NCI-H2081 (cell line): ENCODE results near the gene DUSP5.
A peak's percentile ranks its signal among the peaks of the same experiment; 100 is the strongest.
"Not testable (repeated sequence)": the region's sequence is repeated elsewhere in the genome, so short reads cannot be mapped to it uniquely, and the experiment has no call there.

ENCODE experiments used
- DNase-seq, 2 experiments: peaks; one replicate each; lab custom pipeline; 2025; lab: John Stamatoyannopoulos, UW

Gene DUSP5

GRCh38 chr10:110497438-110498086, at the start of gene DUSP5:
Gene DUSP5, plus strand, starts transcription at chr10:110497907. Its CDS starts 215 bp downstream, at chr10:110498122.
- DNase-seq: peak; percentile 79 to 89

GRCh38 chr10:110448682-110449418, 48.9 kb upstream of the DUSP5 start:
- DNase-seq: no peak

GRCh38 chr10:110455446-110455845, 42.3 kb upstream of the DUSP5 start:
- DNase-seq: no peak

- no peak for DNase-seq
Observed at GRCh38 chr10:110456046-110456445, 41.7 kb upstream of the DUSP5 start.

- no peak for DNase-seq
Observed at GRCh38 chr10:110456523-110457091, 41.1 kb upstream of the DUSP5 start.

- no peak for DNase-seq
Observed at GRCh38 chr10:110457851-110458250, 39.9 kb upstream of the DUSP5 start.

- no peak for DNase-seq
Observed at GRCh38 chr10:110458266-110458920, 39.3 kb upstream of the DUSP5 start.

GRCh38 chr10:110459600-110459999, 38.1 kb upstream of the DUSP5 start:
- DNase-seq: no peak

- no peak for DNase-seq
Observed at GRCh38 chr10:110460111-110460809, 37.4 kb upstream of the DUSP5 start.

- no peak for DNase-seq
Observed at GRCh38 chr10:110461088-110461487, 36.6 kb upstream of the DUSP5 start.

- DNase-seq: no peak
Observed at GRCh38 chr10:110461530-110461929, 36.2 kb upstream of the DUSP5 start.

GRCh38 chr10:110462166-110463095, 35.3 kb upstream of the DUSP5 start:
- DNase-seq: no peak

- DNase-seq: not testable (repeated sequence)
Observed at GRCh38 chr10:110468258-110468657, 29.4 kb upstream of the DUSP5 start.

GRCh38 chr10:110470541-110470940, 27.2 kb upstream of the DUSP5 start:
- DNase-seq: not testable (repeated sequence)

- no peak for DNase-seq
Observed at GRCh38 chr10:110471566-110472139, 26.1 kb upstream of the DUSP5 start.

- no peak for DNase-seq
Observed at GRCh38 chr10:110474017-110474416, 23.7 kb upstream of the DUSP5 start.

- DNase-seq: no peak
Observed at GRCh38 chr10:110474826-110475225, 22.9 kb upstream of the DUSP5 start.

GRCh38 chr10:110475722-110476515, 21.8 kb upstream of the DUSP5 start:
- DNase-seq: no peak

GRCh38 chr10:110479710-110480109, 18.0 kb upstream of the DUSP5 start:
- DNase-seq: no peak

GRCh38 chr10:110480387-110480786, 17.3 kb upstream of the DUSP5 start:
- no peak for DNase-seq
